Ishikawa (cell line): ENCODE results near the gene CEP350.

Experiments
- CEBPB ChIP-seq: IDR thresholded peaks from 2 replicates; pipeline ENCODE4 v1.6.1; 2012
- CREB1 ChIP-seq: IDR thresholded peaks from 2 replicates; pipeline ENCODE4 v1.6.1; 2012; ENCODE audit warnings: low read depth
- EGR1 ChIP-seq: IDR thresholded peaks from 2 replicates; pipeline ENCODE4 v1.6.1; 2012
- EP300 ChIP-seq: IDR thresholded peaks from 2 replicates; pipeline ENCODE4 v1.6.1; 2012; ENCODE audit warnings: borderline replicate concordance
- FOXM1 ChIP-seq: IDR thresholded peaks from 2 replicates; pipeline ENCODE4 v1.6.1; 2012; ENCODE audit warnings: low read depth, borderline replicate concordance
- NFIC ChIP-seq: IDR thresholded peaks from 2 replicates; pipeline ENCODE4 v1.6.1; 2012
- RAD21 ChIP-seq: IDR thresholded peaks from 2 replicates; pipeline ENCODE4 v1.6.1; 2012; ENCODE audit warnings: low read depth
- REST ChIP-seq: IDR thresholded peaks from 2 replicates; pipeline ENCODE4 v1.6.1; 2012; ENCODE audit warnings: low read depth, mild to moderate bottlenecking
- TAF1 ChIP-seq: IDR thresholded peaks from 2 replicates; pipeline ENCODE4 v1.6.1; 2012; ENCODE audit warnings: low read depth, mild to moderate bottlenecking
- TCF12 ChIP-seq: IDR thresholded peaks from 2 replicates; pipeline ENCODE4 v1.6.1; 2012; ENCODE audit warnings: low read depth
- TEAD4 ChIP-seq: IDR thresholded peaks from 2 replicates; pipeline ENCODE4 v1.6.1; 2012
- USF1 ChIP-seq: IDR thresholded peaks from 2 replicates; pipeline ENCODE4 v1.6.1; 2012
- YY1 ChIP-seq: IDR thresholded peaks from 2 replicates; pipeline ENCODE4 v1.6.1; 2012; ENCODE audit warnings: low read depth
- ZBTB7A ChIP-seq: IDR thresholded peaks from 2 replicates; pipeline ENCODE4 v1.6.1; 2012; ENCODE audit warnings: low read depth
- TF ChIP-seq, protein P1 (sequence below): IDR thresholded peaks from 2 replicates; pipeline ENCODE4 v1.6.1; 2012

Gene CEP350

GRCh38 chr1:180041582-180041981 is 87.0 kb downstream of the CEP350 start:
- no peak for TF ChIP-seq NFIC
- no peak for TF ChIP-seq TCF12
- TF ChIP-seq FOXM1, result no peak
- no peak for TF ChIP-seq RAD21
- TF ChIP-seq EP300, result no peak
- TF ChIP-seq YY1, result no peak
- TF ChIP-seq CEBPB, result no peak
- no peak for TF ChIP-seq EGR1
- TF ChIP-seq CREB1, result no peak
- no peak for TF ChIP-seq REST
- TF ChIP-seq ZBTB7A, result no peak
- no peak for TF ChIP-seq USF1
- TF ChIP-seq TEAD4, result no peak

GRCh38 chr1:180042988-180043622 is 88.5 kb downstream of the CEP350 start:
- TF ChIP-seq FOXM1, result no peak
- no peak for TF ChIP-seq USF1
- no peak for TF ChIP-seq TAF1
- no peak for TF ChIP-seq TCF12
- TF ChIP-seq NFIC, result no peak
- TF ChIP-seq, protein P1, sequence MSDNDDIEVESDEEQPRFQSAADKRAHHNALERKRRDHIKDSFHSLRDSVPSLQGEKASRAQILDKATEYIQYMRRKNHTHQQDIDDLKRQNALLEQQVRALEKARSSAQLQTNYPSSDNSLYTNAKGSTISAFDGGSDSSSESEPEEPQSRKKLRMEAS, result no peak
- no peak for TF ChIP-seq REST
- TF ChIP-seq RAD21, result no peak
- no peak for TF ChIP-seq TEAD4
- no peak for TF ChIP-seq CREB1
- no peak for TF ChIP-seq EGR1
- no peak for TF ChIP-seq CEBPB
- TF ChIP-seq YY1, result no peak
- no peak for TF ChIP-seq EP300
- no peak for TF ChIP-seq ZBTB7A

DNA sequence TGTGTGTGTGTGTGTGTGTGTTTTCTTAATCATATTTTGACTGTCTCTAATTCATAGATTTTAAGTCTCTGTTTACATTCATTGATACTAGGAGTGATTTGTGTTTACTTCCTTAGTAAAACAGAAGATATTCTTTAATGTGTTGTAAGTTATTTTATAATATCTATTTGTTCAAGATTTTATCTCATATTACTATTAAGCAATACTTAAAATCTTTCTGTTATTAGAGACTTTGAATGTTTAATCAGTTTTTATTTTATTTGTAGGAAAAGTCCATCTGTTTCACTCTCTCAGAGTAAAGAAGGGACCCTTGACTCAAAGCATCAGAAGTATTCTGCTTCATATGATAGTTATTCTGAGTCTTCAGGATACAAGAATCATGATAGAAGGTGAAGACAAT is 89.2 kb downstream of the CEP350 start:
- TF ChIP-seq YY1, result no peak
- TF ChIP-seq EGR1, result no peak
- TF ChIP-seq REST, result no peak
- TF ChIP-seq TAF1, result no peak
- no peak for TF ChIP-seq FOXM1
- TF ChIP-seq ZBTB7A, result no peak
- TF ChIP-seq TCF12, result no peak
- no peak for TF ChIP-seq RAD21
- no peak for TF ChIP-seq EP300
- TF ChIP-seq TEAD4, result no peak
- TF ChIP-seq CEBPB, result no peak
- TF ChIP-seq CREB1, result no peak
- TF ChIP-seq NFIC, result no peak
- TF ChIP-seq, protein P1, result no peak
- no peak for TF ChIP-seq USF1

DNA sequence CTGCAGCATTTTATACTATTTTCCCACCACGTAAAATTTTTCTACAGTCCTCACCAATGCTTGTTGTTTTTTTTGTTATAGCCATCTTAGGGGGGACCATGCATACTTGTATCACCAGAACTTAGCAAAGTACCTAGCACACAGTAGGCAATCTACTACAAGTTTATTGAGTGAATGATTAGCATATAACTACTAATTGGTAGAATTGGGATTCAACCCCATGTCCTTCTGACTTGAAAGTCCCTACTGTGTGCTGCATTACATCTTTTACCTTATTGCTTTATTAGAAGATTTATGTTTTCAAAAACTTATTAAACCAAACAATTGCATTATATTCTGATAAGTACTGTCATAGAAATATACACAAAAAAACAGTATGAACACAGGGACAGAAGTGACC is 92.1 kb downstream of the CEP350 start:
- TF ChIP-seq, protein P1, result no peak
- TF ChIP-seq ZBTB7A (no peak), USF1 (no peak), EGR1 (no peak), EP300 (no peak), TCF12 (no peak), RAD21 (no peak), TEAD4 (no peak), FOXM1 (no peak), REST (no peak)
